HG03280 (cell line): ENCODE measurements around the gene PRDM16.

Experiments
- ATAC-seq: cut with Tn5 transposase; IDR thresholded peaks from one replicate; pipeline ENCODE4 v1.9.1; 2021; ENCODE audit warnings: mild to moderate bottlenecking, moderate library complexity; ENCODE audit not compliant: unreplicated experiment

PRDM16 gene

GRCh38 chr1:3312898-3313575, 244.0 kb downstream of the PRDM16 start:
- no peak for ATAC-seq

- no peak for ATAC-seq
Measured at GRCh38 chr1:3313576-3313950, 244.6 kb downstream of the PRDM16 start.

DNA sequence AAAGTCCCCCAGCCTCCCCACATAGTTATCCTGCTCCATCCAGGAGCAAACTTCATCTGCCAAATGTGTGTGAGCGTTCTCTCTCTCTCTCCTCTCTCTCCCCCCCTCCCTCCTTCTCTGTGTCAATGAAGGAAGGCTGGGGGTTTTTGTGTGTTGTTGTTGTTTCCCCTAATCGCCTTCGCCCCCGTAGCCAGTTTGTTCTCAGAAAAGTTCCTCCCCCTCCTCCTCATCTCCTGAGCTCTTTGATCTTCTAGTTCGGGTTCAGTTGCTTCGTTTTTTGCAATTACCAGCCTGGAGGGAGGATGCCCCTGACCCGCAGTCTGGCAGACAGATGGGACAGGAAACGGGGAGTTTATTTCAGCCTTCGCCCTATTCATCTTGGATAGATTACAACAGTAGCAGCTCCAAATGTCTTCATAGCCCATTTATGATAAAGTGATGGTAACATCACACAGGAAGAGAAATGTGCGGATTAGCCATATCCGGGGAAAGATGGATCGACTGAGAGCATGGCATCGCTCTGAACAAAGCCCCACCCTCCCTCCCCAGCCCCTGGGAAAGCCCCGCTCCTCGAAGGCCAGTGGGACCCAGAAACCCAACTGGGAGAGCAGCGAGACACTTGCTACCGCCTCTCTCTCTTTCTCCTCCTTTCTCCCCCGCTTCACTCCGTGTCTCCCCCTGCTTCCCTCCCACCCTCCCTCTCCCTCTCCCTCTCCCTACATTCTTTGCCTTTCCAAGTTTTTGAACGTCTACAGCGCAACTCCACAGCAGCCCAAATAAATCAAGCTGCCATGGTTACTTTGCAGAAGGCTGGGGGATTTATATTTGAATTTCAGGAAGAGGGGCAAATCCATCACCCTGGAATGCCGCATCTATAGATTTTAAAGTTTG, 245.7 kb downstream of the PRDM16 start:
- ATAC-seq = no peak

DNA sequence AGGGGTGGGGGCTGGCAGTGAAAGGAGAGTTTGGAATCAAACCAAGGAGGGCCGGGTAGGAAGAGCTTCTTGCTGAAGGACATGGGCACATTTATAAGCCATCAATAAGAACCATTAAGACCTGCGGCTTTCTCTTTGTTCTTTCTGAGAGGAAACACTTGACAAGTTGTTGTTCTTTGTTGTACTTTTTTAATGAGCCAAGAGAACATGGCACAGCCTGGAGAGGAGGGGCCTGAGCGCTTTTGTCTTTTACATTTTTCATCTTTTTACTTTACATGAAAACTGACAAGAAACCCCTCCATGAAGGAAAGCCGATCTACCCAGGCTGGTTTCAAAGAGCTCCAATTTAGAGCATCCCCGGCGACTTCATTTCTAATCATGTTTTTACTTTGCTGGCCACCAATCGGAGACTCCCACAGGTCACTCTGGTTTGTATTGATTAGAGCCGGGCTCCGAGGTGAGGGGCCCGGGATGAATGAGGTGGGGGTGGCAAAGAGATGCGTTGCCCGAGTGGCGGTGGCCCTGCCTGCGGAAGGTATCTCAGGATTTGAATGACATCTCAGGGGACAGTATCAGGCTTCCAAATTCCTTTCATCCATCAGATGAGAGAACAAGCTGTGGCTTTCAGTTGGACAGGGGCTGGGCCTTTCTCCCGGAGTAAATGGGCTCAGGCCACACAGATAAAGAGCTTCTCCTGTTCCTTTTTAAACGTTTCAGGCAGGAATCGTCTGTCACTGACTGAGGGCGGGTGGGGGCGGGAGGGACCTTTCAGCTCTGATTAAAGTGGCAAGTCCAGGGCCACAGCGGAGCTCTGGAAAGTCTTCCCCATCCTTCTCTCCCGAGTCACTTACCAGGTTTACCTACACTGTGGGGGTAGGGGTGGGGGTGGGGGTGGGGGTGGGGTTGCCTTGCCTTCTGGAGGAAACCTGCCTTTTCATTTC, 246.7 kb downstream of the PRDM16 start:
- no peak for ATAC-seq

DNA sequence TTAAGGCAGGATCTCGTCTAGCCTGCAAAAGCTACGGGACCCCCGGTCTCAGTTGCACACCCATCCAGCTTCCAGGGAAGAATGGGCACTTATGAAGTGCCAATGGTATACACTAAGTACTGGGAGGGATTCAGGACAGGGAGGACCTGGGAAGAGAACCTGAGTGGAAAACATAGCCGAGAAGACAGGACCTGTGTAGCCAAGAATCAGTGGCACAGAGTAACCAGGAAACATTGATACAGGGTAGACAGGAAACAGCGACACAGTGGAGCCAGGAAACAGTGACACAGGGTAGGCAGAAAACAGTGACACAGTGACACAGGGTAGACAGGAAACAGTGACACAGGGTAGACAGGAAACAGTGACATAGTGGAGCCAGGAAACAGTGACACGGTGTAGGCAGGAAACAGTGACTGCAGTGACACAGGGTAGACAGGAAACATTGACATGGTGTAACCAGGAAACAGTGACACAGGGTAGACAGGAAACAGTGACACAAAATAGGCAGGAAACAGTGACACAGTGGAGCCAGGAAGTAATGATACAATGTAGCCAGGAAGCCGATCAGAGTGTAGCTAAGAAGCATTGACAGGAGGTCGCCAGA, 247.4 kb downstream of the PRDM16 start:
- no peak for ATAC-seq

- ATAC-seq = no peak
Measured at GRCh38 chr1:3317456-3317855, 248.5 kb downstream of the PRDM16 start.

GRCh38 chr1:3318329-3318728, 249.3 kb downstream of the PRDM16 start:
- ATAC-seq = no peak

GRCh38 chr1:3319874-3320245, 250.9 kb downstream of the PRDM16 start:
- ATAC-seq = no peak

- no peak for ATAC-seq
Measured at GRCh38 chr1:3320246-3321152, 251.5 kb downstream of the PRDM16 start.

DNA sequence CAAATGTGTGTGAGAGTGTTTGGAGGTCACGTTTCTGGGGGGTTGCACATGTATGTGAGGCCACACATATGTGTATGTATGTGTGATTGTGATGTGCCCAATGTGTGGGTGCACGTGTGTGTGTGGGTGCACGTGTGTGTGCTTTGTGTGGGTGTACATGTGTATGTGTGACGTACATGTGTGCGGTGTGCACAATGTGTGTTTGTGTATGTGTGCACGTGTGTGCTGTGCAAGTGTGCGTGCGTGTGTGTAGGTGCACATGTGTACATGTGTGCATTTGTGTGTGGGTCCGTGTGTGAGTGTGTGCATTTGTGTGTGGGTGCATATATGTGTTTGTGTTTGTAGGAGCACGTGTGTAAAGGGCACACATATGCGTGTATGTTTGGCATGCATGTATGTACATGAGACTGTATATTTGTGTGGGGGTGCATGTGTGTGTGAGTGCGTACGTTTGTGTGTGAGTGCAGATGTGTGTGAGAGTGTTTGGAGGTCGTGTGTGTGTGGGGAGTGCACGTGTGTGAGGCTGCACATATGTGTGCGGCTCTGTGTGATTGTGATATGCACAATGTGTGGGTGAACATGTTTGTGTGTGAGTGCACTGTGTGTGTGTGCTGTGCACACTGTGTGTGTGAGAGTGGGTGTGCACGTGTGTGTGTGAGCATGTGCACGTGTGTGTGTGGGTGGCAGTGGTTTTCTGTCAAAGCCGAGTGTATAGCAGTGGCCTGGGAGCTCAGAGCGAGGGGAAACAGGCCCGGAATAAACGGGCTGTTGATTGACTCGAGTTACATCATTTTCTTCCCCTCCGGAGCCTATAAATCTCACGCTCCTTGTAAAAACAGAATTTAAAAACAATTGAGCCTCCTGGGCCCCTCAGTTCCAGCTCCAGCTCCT, 252.8 kb downstream of the PRDM16 start:
- ATAC-seq = no peak

DNA sequence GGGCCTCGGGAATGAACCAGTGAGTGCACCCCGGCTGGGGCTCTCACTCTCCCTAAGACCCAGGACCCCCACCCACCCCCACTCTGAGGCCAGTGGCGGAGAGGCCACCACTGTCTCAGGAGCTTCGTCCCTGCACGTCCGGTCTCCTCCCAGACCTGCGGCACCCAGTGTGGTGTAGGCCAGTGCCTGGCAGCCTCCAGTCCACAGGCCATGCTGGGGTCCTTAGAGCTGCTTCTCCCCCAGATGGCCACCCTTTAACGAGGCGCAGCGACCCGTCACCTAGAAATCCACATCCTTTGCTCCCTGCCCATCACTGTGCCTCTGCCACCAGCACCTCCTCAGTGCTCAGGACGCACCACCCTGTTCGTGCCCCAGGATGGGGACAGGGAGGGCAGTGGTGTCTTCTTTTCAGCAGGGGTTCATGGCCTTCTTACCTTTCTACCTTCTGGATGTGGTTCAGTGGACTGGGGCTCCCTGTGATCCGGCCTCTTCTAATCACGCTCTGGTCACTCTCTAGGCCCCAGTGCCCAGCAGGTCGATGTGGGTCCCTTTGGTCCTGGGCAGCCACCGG, 253.5 kb downstream of the PRDM16 start:
- no peak for ATAC-seq

DNA sequence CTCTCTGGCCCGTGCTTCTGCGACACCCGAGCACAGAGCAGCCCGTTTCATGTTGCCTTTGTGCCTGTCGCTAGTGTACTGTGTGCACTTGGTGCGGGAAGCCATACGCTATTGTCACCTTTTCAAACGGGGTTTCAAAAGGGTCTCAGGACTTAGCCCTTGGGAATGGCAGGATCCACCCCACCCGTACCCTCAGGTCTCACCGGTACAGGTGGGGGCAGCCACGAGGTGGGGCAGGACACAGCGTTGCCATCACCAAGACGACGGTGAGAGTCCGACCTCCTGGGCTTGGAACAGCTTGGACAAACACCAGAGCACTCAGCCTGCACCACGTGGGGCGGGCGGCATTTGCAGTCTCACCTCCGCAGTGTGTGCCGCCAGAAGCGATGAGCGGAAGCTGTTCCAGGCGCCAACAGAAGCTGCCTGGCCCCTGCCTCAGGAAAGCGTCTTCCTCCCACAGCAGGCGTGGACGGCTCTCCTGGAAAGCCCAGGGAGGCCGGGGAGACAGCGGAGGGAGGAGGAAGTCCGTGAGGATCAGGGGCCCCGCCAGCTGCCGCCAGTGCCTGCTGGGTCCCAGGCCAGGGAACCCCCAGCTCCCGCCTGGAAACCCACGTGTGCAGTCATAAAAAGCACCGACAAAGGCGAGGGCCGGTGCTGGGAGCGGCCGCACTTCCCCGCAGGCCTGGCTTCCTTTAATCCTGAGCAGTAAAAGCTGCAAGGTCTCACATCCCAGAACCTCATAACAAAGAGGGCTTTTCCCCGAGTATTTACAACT, 254.2 kb downstream of the PRDM16 start:
- no peak for ATAC-seq

DNA sequence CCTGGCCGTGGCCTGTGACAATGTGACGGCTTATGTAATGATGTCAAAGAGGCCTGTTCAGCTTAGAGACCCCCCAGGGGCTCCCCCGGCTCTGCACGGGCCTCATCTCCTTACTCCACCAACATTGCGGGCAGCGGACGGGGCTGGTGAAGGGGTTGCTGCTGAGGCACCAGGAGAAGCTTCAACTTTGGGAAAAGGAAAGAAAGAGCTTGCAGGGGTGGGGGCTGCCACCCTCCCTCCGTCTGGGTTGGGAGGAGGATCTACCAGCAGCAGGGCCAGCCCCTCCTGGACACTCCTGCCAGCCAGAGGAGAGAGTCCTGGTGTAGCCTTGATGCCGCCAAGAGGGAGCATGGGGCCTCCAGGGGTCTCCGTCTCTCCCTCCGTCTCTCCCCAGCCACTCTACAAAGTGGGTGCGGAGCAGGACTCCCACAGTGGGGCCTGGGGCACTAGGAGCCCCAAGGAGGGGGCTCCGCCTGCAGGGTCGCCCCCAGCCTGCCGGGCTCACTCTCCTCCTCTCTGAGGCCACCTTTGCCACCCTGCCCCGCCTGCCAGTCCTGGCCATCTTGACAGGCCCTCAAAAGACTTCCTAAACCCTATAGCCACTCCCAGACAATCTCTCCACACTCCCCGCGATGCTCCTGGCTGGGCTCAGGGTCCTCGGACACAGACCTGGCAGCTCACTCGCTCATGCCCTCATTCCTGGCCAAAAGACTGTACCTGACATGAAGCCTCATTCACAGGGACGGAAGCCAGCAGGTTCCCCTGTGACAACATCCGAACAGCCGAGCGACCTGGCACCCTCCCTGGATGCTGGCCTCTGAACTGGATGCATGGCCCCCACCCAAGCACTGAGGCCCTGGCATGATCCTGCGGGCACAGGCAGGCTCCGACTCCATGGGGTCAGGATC, 255.0 kb downstream of the PRDM16 start:
- no peak for ATAC-seq

GRCh38 chr1:3324704-3325535, 255.9 kb downstream of the PRDM16 start:
- no peak for ATAC-seq

DNA sequence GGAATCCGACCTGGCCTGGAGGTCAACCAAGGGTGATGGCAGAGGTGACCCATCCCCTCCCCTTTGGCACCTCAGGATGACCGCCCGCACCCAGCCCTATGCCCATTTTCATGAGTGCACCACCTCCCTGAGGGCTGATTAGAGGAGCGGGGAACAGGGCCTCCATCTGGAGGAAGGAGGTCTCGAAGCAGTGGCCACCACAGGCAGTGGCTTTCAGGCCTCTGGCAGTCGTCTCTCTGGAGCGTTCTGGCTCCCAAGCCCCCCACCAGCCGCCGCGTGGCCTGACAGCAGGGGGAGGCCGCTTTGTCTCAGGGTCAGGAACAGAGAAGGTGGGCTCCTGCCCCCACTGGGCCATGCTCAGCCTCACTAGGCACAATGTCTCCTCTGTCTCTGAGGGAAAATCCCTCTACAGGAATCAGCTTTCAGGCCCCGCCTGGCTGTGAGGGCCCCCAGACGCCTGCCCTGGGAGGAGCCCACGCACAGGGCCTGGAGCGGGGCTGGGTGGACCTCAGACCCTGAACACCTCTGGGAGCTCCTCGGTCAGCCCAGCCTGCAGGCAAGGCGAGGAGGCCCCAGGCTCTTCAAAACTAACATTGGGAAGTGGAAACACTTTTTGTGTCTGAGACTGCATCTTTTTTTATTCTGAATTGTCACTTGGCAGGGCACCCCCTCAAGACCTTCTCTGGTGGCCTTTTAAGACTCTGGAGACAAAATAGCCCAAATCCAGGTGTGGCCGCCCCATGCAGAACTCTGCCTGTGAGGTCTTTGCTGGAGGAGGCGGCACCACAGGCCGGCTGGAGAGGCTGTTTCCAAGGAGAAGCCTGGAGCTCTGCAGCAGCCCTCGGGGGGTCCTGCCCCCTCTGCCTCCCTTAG, 257.7 kb downstream of the PRDM16 start:
- no peak for ATAC-seq
